Erythroblast (primary cell): ENCODE results near the gene IL17RE.

ENCODE experiments used
- GATA1 ChIP-seq: IDR thresholded peaks from 2 replicates; pipeline ENCODE4 v1.6.1; 2011; ENCODE audit warnings: low read depth, mild to moderate bottlenecking, control low read depth, low read length, moderate library complexity
- POLR2A ChIP-seq: IDR thresholded peaks from 2 replicates; pipeline ENCODE4 v1.6.1; 2011; ENCODE audit warnings: mild to moderate bottlenecking, low read length

DNA sequence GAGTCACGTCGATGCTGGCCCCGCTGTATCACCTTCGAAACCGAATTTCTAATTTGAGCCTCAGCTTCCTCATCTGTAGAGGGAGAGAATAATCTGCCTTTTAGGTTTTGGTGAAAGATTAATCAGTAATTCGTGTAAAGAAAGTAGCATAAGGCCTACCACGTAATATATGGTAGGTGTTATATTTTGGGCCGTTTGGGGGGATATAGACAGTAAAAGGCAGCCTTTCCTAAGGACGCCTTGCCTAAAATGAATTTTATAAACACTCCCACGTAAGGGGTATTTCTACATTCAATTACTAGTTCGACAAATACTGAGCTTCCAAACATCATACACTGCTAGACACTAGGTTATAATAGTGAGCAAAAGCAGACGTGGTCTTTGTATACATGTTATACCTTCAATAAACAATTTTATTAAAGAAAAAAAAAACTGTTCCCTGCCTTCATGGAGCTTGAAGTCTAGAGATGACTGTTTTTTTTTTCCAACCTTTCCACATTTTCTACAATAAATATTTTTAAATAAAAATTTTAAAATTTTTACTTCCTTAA, 11.5 kb upstream of the IL17RE start:
- TF ChIP-seq POLR2A (no peak), GATA1 (no peak)
